GM12873 (cell line): Measurements from ENCODE around the gene BRI3.

Experiments used
- CTCF ChIP-seq: IDR thresholded peaks from 2 replicates; pipeline ENCODE4 v1.5.1; 2012; ENCODE audit warnings: low read depth, mild to moderate bottlenecking, moderate library complexity, low read length, control low read depth; ENCODE audit not compliant: insufficient read depth; ENCODE audit errors: missing control alignments

BRI3 gene

GRCh38 chr7:98296833-98297232 is 15.3 kb downstream of the BRI3 start:
- no peak for TF ChIP-seq CTCF

- no peak for TF ChIP-seq CTCF
Measured at GRCh38 chr7:98297626-98298286, 16.3 kb downstream of the BRI3 start.

GRCh38 chr7:98300595-98301372 is 19.3 kb downstream of the BRI3 start:
- no peak for TF ChIP-seq CTCF

- no peak for TF ChIP-seq CTCF
Measured at GRCh38 chr7:98301693-98302470, 20.4 kb downstream of the BRI3 start.

- no peak for TF ChIP-seq CTCF
Measured at GRCh38 chr7:98303176-98303865, 21.8 kb downstream of the BRI3 start.

- TF ChIP-seq CTCF, result no peak
Measured at GRCh38 chr7:98303906-98304305, 22.4 kb downstream of the BRI3 start.

- no peak for TF ChIP-seq CTCF
Measured at GRCh38 chr7:98305951-98306535, 24.6 kb downstream of the BRI3 start.
